AG08396 (cell line): ENCODE results near the gene CD177.
"Not testable (repeated sequence)": the region's sequence is repeated elsewhere in the genome, so short reads cannot be mapped to it uniquely, and the experiment has no call there.

Experiments
- DNase-seq: peaks from one replicate; pipeline ENCODE4 v3.0.0; 2012; ENCODE audit warnings: low spot score, mixed read lengths

The CD177 gene

GRCh38 chr19:43380771-43381386 lies 27.4 kb downstream of the CD177 start:
- DNase-seq, result no peak

DNA sequence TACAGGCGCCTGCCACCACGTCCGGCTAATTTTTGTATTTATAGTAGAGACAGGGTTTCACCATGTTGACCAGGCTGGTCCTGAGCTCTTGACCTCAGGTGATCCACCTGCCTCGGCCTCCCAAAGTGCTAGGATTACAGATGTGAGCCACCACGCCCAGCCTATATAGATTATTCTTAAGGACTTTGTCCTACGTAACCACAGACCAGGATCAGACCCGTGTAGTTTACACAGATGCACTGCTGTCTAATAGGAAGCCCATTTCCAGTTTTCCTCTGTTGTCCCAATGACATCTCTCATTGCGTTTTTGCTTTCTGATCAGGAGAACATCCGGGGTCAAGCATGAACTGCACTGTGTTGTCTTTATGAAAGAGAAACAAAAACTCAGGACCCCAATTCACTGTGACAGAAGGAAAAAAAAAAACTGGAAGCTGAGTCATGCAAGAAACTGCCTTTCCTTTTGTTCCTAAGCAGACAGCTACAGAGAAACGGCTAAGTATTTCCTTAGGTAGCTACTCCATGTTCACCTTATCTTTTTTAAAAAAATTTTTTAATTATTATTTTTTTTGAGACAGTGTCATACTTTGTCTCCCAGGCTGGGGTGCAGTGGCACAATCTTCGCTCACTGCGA lies 29.2 kb downstream of the CD177 start:
- DNase-seq, result not testable (repeated sequence)

- DNase-seq, result not testable (repeated sequence)
These were observed 29.8 kb downstream of the CD177 start for GRCh38 chr19:43383254-43383653.

- DNase-seq, result not testable (repeated sequence)
These were observed 30.3 kb downstream of the CD177 start for GRCh38 chr19:43383759-43384158.

DNA sequence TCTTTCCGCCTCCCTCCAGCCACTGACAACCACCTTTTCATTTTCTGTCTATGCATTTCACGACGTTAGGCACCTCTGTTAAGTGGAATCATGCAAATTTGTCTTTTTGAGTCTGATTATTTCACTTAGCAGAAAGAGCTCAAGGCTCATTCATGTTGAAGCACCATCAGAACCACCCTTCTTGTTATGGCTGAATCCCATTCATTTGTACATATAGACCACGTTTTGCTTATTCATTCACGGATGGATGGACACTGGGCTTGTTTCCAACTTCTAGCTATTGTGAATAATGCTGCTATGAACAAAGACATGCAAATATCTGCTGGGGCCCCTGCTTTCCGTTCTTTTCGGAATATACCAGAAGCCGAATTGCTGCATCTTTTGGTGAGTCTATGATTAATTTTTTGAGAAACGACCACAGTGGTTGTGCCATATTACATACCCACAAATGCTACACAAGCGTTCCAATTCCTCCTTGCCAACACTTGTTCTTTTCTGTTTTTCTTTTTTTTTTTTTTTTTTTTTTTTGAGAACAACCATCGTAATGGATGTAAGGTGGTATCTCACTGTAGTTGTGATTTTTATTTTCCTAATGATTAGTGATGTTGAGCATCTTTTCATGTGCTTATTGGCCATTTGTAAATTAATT lies 37.5 kb downstream of the CD177 start:
- not testable (repeated sequence) for DNase-seq

- not testable (repeated sequence) for DNase-seq
These were observed 38.1 kb downstream of the CD177 start for GRCh38 chr19:43391552-43391935.

DNA sequence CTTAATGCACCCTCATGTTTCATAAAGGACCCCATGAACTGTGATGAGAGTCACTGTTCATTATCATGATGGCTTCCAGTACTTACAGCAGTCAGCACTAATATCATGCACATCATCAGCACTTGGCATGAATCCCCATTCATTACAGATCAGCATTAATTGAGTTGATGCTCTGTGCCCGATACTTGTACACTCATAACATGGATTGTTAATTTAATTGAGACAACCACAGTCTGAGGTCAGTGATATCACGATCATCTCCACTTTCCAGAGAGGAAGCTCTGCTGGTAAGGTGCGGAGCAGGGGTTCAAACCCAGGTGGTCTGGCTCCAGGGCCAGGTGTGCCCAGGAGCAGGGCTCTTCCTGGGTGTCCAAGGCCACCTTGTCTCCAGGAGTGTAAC lies 40.0 kb downstream of the CD177 start:
- not testable (repeated sequence) for DNase-seq

DNA sequence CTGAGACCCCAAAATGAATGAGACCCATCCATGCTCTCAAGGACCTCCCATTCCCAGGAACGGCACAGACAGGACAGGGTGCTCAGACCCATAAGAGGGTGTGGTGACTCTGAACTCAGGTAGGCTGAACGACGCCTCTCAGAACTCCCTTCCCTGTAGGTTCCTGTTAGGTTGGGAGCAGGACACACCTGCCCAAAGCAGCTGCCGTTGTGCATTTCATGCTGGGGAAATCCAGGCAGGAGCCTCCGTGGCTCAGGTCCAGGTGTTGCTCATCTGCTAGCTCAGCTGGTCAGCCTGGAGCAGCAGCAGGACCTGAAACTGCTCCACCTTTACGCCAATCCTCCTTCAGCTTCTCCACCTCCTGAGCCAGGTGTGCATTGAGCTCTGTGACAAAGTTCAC lies 42.1 kb downstream of the CD177 start:
- DNase-seq, result no peak

DNA sequence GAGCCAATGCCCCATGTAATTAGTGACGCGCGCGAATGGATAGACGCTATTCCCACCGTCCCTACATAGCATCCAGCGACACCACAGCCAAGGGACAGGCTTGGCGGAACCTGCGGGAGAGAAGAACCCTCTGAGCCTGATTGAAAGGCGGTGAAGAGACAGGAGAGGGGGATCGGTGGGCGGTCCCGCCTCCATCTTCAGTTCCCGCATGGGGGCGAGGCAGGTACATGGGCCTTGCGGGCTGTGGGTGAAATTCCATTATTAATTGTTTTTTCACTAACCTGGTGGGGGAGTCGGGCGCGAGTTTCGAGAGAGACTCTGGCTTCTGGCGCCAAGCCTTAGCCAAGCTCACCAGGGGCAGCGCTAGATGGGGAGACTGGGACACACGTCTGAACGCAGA lies 52.8 kb downstream of the CD177 start:
- DNase-seq, result no peak

- DNase-seq, result no peak
These were observed 54.0 kb downstream of the CD177 start for GRCh38 chr19:43407416-43408005.

GRCh38 chr19:43408043-43408442 lies 54.6 kb downstream of the CD177 start:
- no peak for DNase-seq

DNA sequence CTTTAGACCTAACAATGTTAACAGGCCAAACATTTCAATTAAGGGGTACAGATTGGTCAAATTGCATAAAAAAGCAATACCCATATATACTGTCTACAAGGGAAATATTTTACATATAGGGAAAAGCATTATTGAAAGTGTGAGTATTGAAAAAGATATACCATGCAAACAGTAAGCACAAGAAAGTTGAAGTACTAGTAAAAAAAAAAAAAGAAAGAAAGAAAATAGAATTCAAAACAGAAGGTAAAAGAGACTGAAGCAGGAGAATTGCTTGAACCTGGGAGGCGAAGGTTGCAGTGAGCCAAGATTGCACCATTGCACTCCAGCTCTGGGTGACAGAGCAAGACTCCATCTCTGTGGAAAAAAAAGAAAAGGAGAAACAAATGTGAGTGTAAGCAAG lies 55.9 kb downstream of the CD177 start:
- DNase-seq, result no peak

GRCh38 chr19:43412441-43412840 lies 59.0 kb downstream of the CD177 start:
- no peak for DNase-seq
